Loucy (cell line): Measurements from ENCODE around the gene FAT1.

Source experiments
- H2AFZ ChIP-seq: fragments of 200-600 bp; sonication (generic); 2 replicates; pipeline ENCODE4 v1.6.0; 2016; ENCODE audit warnings: antibody characterized with exemption, mild to moderate bottlenecking, low read length, moderate library complexity
- H3F3A ChIP-seq: fragments of 200-600 bp; 2 replicates; pipeline ENCODE4 v1.6.0; 2016; ENCODE audit warnings: antibody characterized with exemption, low read depth, mild to moderate bottlenecking
- H3K27me3 ChIP-seq: fragments of 200-600 bp; sonication (generic); 2 replicates; pipeline ENCODE4 v1.6.1; 2014; ENCODE audit warnings: low read length, mild to moderate bottlenecking; ENCODE audit not compliant: insufficient read depth, poor library complexity, severe bottlenecking
- H3K36me3 ChIP-seq: fragments of 200-600 bp; sonication (generic); 2 replicates; pipeline ENCODE4 v1.6.1; 2016; ENCODE audit warnings: low read length; ENCODE audit not compliant: insufficient read depth
- H3K4me1 ChIP-seq: fragments of 200-600 bp; sonication (generic); 2 replicates; pipeline ENCODE4 v1.5.1; 2014; ENCODE audit warnings: low read length, mild to moderate bottlenecking; ENCODE audit not compliant: insufficient read depth, poor library complexity, severe bottlenecking
- H3K4me2 ChIP-seq: fragments of 200-600 bp; sonication (generic); 2 replicates; pipeline ENCODE4 v1.6.0; 2014; ENCODE audit warnings: antibody characterized with exemption, low read length, low read depth, mild to moderate bottlenecking; ENCODE audit not compliant: poor library complexity, severe bottlenecking
- H3K4me3 ChIP-seq: fragments of 200-600 bp; sonication (generic); 2 replicates; pipeline ENCODE4 v1.5.1; 2014; ENCODE audit warnings: low read length, mild to moderate bottlenecking, mixed read lengths; ENCODE audit not compliant: poor library complexity, severe bottlenecking
- H3K79me2 ChIP-seq: fragments of 200-600 bp; sonication (generic); 2 replicates; pipeline ENCODE4 v1.6.1; 2014; ENCODE audit warnings: low read length; ENCODE audit not compliant: insufficient read depth
- H3K9ac ChIP-seq: fragments of 200-600 bp; sonication (generic); 2 replicates; pipeline ENCODE4 v1.6.0; 2014; ENCODE audit warnings: mild to moderate bottlenecking, low read depth, low read length, moderate library complexity; ENCODE audit not compliant: poor library complexity, severe bottlenecking
- H3K9me2 ChIP-seq: fragments of 200-600 bp; sonication (generic); replicated peaks from 2 replicates; pipeline ENCODE4 v1.6.1; 2016; ENCODE audit warnings: low read depth, low read length, mixed read lengths
- H3K9me3 ChIP-seq: fragments of 200-600 bp; sonication (generic); 2 replicates; pipeline ENCODE4 v1.6.1; 2014; ENCODE audit warnings: mild to moderate bottlenecking, antibody characterized with exemption, low read length, low read depth; ENCODE audit not compliant: insufficient read depth
- H4K20me1 ChIP-seq: fragments of 200-600 bp; sonication (generic); 2 replicates; pipeline ENCODE4 v1.6.0; 2014; ENCODE audit warnings: antibody characterized with exemption, low read length, mild to moderate bottlenecking; ENCODE audit not compliant: insufficient read depth, poor library complexity, severe bottlenecking
- CTCF ChIP-seq: fragments of 200-600 bp; sonication (generic); conservative IDR thresholded peaks from 2 replicates; pipeline ENCODE4 v1.5.1; 2014; ENCODE audit warnings: mild to moderate bottlenecking, antibody characterized with exemption, low read length
- EZH2phosphoT487 ChIP-seq: fragments of 200-600 bp; IDR thresholded peaks from 2 replicates; pipeline ENCODE4 v1.6.1; 2018; ENCODE audit warnings: antibody characterized with exemption, mild to moderate bottlenecking, moderate library complexity, borderline replicate concordance

FAT1 gene

DNA sequence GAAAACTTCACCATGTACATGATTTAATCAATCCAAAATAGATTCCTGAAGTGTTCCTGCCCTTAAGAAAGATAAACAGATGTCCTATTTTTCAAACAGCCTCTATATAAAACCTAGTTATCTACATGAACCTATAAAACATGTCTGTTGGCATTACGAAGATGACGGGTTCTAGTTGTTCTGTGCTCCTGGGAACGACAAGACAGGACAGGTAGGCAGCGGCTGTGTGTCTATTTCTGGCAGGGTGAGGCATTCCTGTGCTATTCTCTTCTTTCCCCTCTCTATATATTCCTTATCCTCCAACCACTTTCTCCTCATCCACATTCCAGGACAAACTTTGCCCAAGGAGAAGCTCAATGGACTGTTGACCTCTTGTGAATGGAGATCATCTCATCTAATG lies 6.1 kb downstream of the FAT1 start:
- H3K4me2 ChIP-seq = no peak overlapping the region
- no peaks in the 10 kb centered on the region for H3F3A ChIP-seq
- H4K20me1 ChIP-seq = no peaks in the 10 kb centered on the region
- H2AFZ ChIP-seq = no peak overlapping the region
- H3K9me3 ChIP-seq = peaks cover 11% of the 10 kb centered on the region; the same call in 1 of the 2 replicates
- H3K9ac ChIP-seq = no peak overlapping the region
- no peak for TF ChIP-seq CTCF
- TF ChIP-seq EZH2phosphoT487 = no peak
- no peaks in the 10 kb centered on the region for H3K79me2 ChIP-seq
- H3K4me1 ChIP-seq = no peaks in the 10 kb centered on the region
- no peaks in the 10 kb centered on the region for H3K27me3 ChIP-seq
- H3K36me3 ChIP-seq = no peaks in the 10 kb centered on the region
- no peaks in the 10 kb centered on the region for H3K9me2 ChIP-seq
- H3K4me3 ChIP-seq = no peak overlapping the region

GRCh38 chr4:186715077-186715476 lies 8.6 kb downstream of the FAT1 start:
- H3K4me1 ChIP-seq = no peaks in the 10 kb centered on the region
- no peaks in the 10 kb centered on the region for H3K79me2 ChIP-seq
- no peaks in the 10 kb centered on the region for H3F3A ChIP-seq
- H3K9ac ChIP-seq = no peak overlapping the region
- H3K9me3 ChIP-seq = peaks cover 6% of the 10 kb centered on the region; the same call in 1 of the 2 replicates
- H2AFZ ChIP-seq = no peak overlapping the region
- no peaks in the 10 kb centered on the region for H4K20me1 ChIP-seq
- H3K36me3 ChIP-seq = no peaks in the 10 kb centered on the region
- no peaks in the 10 kb centered on the region for H3K27me3 ChIP-seq
- no peak overlapping the region for H3K4me3 ChIP-seq
- H3K9me2 ChIP-seq = no peaks in the 10 kb centered on the region
- no peak overlapping the region for H3K4me2 ChIP-seq
- TF ChIP-seq EZH2phosphoT487 (no peak), CTCF (no peak)

DNA sequence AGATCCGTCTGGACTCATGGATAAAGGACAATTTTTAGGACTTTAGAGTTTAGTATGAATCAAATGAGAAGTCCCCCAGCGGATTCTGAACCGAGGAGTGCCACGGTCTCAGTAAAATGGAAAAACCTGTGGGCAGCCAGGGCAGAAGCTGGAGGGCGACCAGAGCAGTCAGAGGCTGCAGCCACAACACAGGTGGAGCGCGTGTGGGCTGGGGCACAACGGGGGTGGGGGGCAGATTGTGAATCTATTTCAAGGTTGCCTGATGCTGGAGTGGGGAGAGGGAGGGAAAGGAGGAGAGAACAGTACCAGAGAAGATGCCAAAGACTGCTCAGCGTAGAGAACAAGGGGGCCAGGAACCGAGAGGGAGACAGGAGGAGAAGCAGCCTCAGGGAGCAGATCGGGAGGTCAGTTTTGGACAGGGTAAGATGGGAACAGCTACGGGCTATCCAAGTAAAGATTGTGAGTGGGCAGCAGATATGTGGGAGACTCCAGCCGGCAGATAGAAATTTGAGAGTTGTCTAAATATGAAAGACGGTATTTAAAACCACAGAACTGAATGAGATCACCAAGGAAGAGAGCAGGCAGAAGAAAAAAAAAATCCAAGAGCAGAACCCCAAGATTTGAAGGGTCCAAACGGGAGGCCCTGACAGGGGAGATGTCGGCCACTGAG lies 9.5 kb downstream of the FAT1 start:
- Histone ChIP-seq H3K4me3 (no peak overlapping the region), H4K20me1 (no peaks in the 10 kb centered on the region), H3K79me2 (no peaks in the 10 kb centered on the region), H3K9me3 (no peaks in the 10 kb centered on the region), H3K27me3 (no peaks in the 10 kb centered on the region), H3F3A (no peaks in the 10 kb centered on the region), H3K4me1 (no peaks in the 10 kb centered on the region), H3K9ac (no peak overlapping the region), H3K9me2 (no peaks in the 10 kb centered on the region), H2AFZ (no peak overlapping the region), H3K4me2 (no peak overlapping the region), H3K36me3 (no peaks in the 10 kb centered on the region)
- TF ChIP-seq CTCF (no peak), EZH2phosphoT487 (no peak)
